OCI-LY1 (cell line): ENCODE data around the gene AACS.

Experiments used
- CTCF ChIP-seq: fragments of 200-600 bp; sonication (generic), shearing (Covaris generic); IDR thresholded peaks from 2 replicates; pipeline ENCODE4 v1.5.1; 2017; ENCODE audit warnings: mild to moderate bottlenecking, antibody characterized with exemption, low read length, moderate library complexity, mixed read lengths
- EZH2 ChIP-seq: fragments of 200-600 bp; sonication (generic), shearing (Covaris generic); IDR thresholded peaks from 2 replicates; pipeline ENCODE4 v1.8.0; 2017; ENCODE audit warnings: borderline replicate concordance, mixed run types, mild to moderate bottlenecking, antibody characterized with exemption, low read length, moderate library complexity, mixed read lengths

GRCh38 chr12:125169451-125169850 is 104.2 kb downstream of the AACS start:
- TF ChIP-seq CTCF (no peak), EZH2 (no peak)
